D341Med (cell line): Measurements from ENCODE around the gene RIN3.

ENCODE experiments used
- DNase-seq: peaks from one replicate; pipeline ENCODE4 v3.0.0; 2012; ENCODE audit warnings: low spot score

Gene RIN3

GRCh38 chr14:92578511-92578910 is 64.9 kb downstream of the RIN3 start:
- DNase-seq, result no peak

GRCh38 chr14:92579244-92579936 is 65.8 kb downstream of the RIN3 start:
- DNase-seq, result no peak

GRCh38 chr14:92581206-92581605 is 67.6 kb downstream of the RIN3 start:
- DNase-seq, result no peak

GRCh38 chr14:92581966-92582566 is 68.5 kb downstream of the RIN3 start:
- no peak for DNase-seq

GRCh38 chr14:92582706-92583452 is 69.3 kb downstream of the RIN3 start:
- no peak for DNase-seq

- DNase-seq, result no peak
Measured at GRCh38 chr14:92584220-92584619, 70.6 kb downstream of the RIN3 start.

GRCh38 chr14:92584816-92585215 is 71.2 kb downstream of the RIN3 start:
- no peak for DNase-seq

GRCh38 chr14:92585981-92586937 is 72.7 kb downstream of the RIN3 start:
- no peak for DNase-seq

GRCh38 chr14:92586963-92587699 is 73.5 kb downstream of the RIN3 start:
- no peak for DNase-seq

GRCh38 chr14:92587700-92588085 is 74.1 kb downstream of the RIN3 start:
- no peak for DNase-seq

- DNase-seq, result no peak
Measured at GRCh38 chr14:92589213-92589852, 75.8 kb downstream of the RIN3 start.

GRCh38 chr14:92590176-92590575 is 76.6 kb downstream of the RIN3 start:
- no peak for DNase-seq

- no peak for DNase-seq
Measured at GRCh38 chr14:92590941-92591340, 77.4 kb downstream of the RIN3 start.

GRCh38 chr14:92591346-92591745 is 77.8 kb downstream of the RIN3 start:
- no peak for DNase-seq

- no peak for DNase-seq
Measured at GRCh38 chr14:92595267-92595666, 81.7 kb downstream of the RIN3 start.

GRCh38 chr14:92596331-92596907 is 82.8 kb downstream of the RIN3 start:
- DNase-seq, result no peak

- DNase-seq, result no peak
Measured at GRCh38 chr14:92597906-92598905, 84.6 kb downstream of the RIN3 start.

GRCh38 chr14:92599811-92600210 is 86.2 kb downstream of the RIN3 start:
- no peak for DNase-seq

- no peak for DNase-seq
Measured at GRCh38 chr14:92600318-92601053, 86.9 kb downstream of the RIN3 start.
